ENCODE results near the gene C11orf58.
A peak's percentile ranks its signal among the peaks of the same experiment; 100 is the strongest.

Gene C11orf58

GRCh38 chr11:16801288-16801980, 63.0 kb downstream of the C11orf58 start:
- no peak for DNase-seq

- no peak for DNase-seq
Measured at GRCh38 chr11:16804104-16804947, 65.9 kb downstream of the C11orf58 start.

GRCh38 chr11:16805938-16806337, 67.5 kb downstream of the C11orf58 start:
- no peak for DNase-seq

- DNase-seq = peak in 20 of 51 donors; percentile 15 to 65 (median 36)
Measured at GRCh38 chr11:16806791-16807190, 68.3 kb downstream of the C11orf58 start.

DNA sequence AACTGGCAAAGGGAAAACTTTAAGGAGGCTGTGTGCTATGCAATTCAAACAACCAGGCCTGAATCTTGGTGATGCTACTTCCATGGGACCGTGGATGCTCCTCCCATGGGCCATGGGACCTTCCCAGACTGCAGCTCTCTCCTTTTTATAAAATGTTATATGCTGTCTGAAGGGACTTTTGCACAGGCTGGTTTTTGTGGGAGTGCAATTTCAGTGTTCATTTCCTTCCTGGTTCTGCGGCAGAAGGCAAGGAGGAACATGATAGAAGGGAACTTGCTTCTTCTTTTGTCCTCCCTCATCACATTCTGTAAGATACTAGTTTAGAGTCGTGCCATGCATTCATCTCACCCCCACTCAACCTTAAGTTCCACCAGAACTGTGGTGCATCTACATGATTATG, 68.9 kb downstream of the C11orf58 start:
- peak in 2 of 51 donors; percentile 13 to 23 for DNase-seq

Measured in hypothalamus (tissue), 51 donors.